ENCODE results near the gene HS1BP3. TPM values are rescaled to one million over a fixed set of nuclear protein-coding genes. Genes with fewer than 3 reads are reported as not detected.

The HS1BP3 gene
- total RNA-seq, 1 donor from 2014 or later: 16.5 TPM

- no peak for DNase-seq (ENCODE audit: low spot score in 2 of 2, unreplicated experiment in 2 of 2)
- peaks cover 32% of the 10 kb centered on the region for H3K4me1 Mint-ChIP-seq
- H3K9me3 Mint-ChIP-seq: peaks cover 7% of the 10 kb centered on the region
- H3K27me3 Mint-ChIP-seq (ENCODE audit: low read depth): no peaks in the 10 kb centered on the region
- H3K27ac Mint-ChIP-seq: no peak overlapping the region
- TF ChIP-seq CTCF (IDR thresholded peaks at IDR 0.05; ENCODE audit: unreplicated experiment): no peak
- peaks cover 7% of the 10 kb centered on the region for H3K36me3 Mint-ChIP-seq
- no peak overlapping the region for H3K4me3 Mint-ChIP-seq
Measured at GRCh38 chr2:20607446-20607845, 43.5 kb downstream of the HS1BP3 start.

- H3K27me3 Mint-ChIP-seq (ENCODE audit: low read depth): no peaks in the 10 kb centered on the region
Measured at GRCh38 chr2:20606198-20606597, 44.7 kb downstream of the HS1BP3 start.

GRCh38 chr2:20604951-20605381, 45.9 kb downstream of the HS1BP3 start:
- Mint-ChIP-seq H3K36me3 (peaks cover 7% of the 10 kb centered on the region), H3K27ac (peak overlapping the region; percentile 70)
- no peak for DNase-seq (ENCODE audit: low spot score in 2 of 2, unreplicated experiment in 2 of 2)

More at GRCh38 chr2:20606198-20606597, 44.7 kb downstream of the HS1BP3 start:
- Mint-ChIP-seq H3K36me3 (peaks cover 7% of the 10 kb centered on the region), H3K4me3 (no peak overlapping the region), H3K9me3 (peaks cover 11% of the 10 kb centered on the region), H3K27ac (no peak overlapping the region), H3K4me1 (peaks cover 26% of the 10 kb centered on the region)
- no peak for TF ChIP-seq CTCF (IDR thresholded peaks at IDR 0.05; ENCODE audit: unreplicated experiment)
- no peak for DNase-seq (ENCODE audit: low spot score in 2 of 2, unreplicated experiment in 2 of 2)

GRCh38 chr2:20604401-20604911, 46.4 kb downstream of the HS1BP3 start:
- no peak for TF ChIP-seq CTCF (IDR thresholded peaks at IDR 0.05; ENCODE audit: unreplicated experiment)
- H3K27ac Mint-ChIP-seq: peak overlapping the region; percentile 70
- no peak overlapping the region for H3K4me3 Mint-ChIP-seq
- no peaks in the 10 kb centered on the region for H3K27me3 Mint-ChIP-seq (ENCODE audit: low read depth)
- peaks cover 11% of the 10 kb centered on the region for H3K9me3 Mint-ChIP-seq
- peaks cover 15% of the 10 kb centered on the region for H3K4me1 Mint-ChIP-seq
- no peak for DNase-seq (ENCODE audit: low spot score in 2 of 2, unreplicated experiment in 2 of 2)
- H3K36me3 Mint-ChIP-seq: peaks cover 7% of the 10 kb centered on the region

More at GRCh38 chr2:20604951-20605381, 45.9 kb downstream of the HS1BP3 start:
- Mint-ChIP-seq H3K27me3 (ENCODE audit: low read depth) (no peaks in the 10 kb centered on the region), H3K9me3 (peaks cover 11% of the 10 kb centered on the region), H3K4me3 (no peak overlapping the region), H3K4me1 (peaks cover 16% of the 10 kb centered on the region)
- TF ChIP-seq CTCF (IDR thresholded peaks at IDR 0.05; ENCODE audit: unreplicated experiment): no peak

- H3K4me1 Mint-ChIP-seq: peaks cover 11% of the 10 kb centered on the region
- no peak overlapping the region for H3K4me3 Mint-ChIP-seq
- no peak for DNase-seq (ENCODE audit: low spot score in 2 of 2, unreplicated experiment in 2 of 2)
- H3K36me3 Mint-ChIP-seq: peaks cover 7% of the 10 kb centered on the region
- peaks cover 11% of the 10 kb centered on the region for H3K9me3 Mint-ChIP-seq
- no peak for TF ChIP-seq CTCF (IDR thresholded peaks at IDR 0.05; ENCODE audit: unreplicated experiment)
- H3K27ac Mint-ChIP-seq: no peak overlapping the region
- no peaks in the 10 kb centered on the region for H3K27me3 Mint-ChIP-seq (ENCODE audit: low read depth)
Measured at GRCh38 chr2:20603791-20604190, 47.1 kb downstream of the HS1BP3 start.

- TF ChIP-seq CTCF (IDR thresholded peaks at IDR 0.05; ENCODE audit: unreplicated experiment): no peak
- DNase-seq (ENCODE audit: low spot score in 2 of 2, unreplicated experiment in 2 of 2): no peak
- peaks cover 14% of the 10 kb centered on the region for H3K4me1 Mint-ChIP-seq
- H3K9me3 Mint-ChIP-seq: peaks cover 9% of the 10 kb centered on the region
- no peak overlapping the region for H3K27ac Mint-ChIP-seq
- no peaks in the 10 kb centered on the region for H3K27me3 Mint-ChIP-seq (ENCODE audit: low read depth)
- peaks cover 3% of the 10 kb centered on the region for H3K36me3 Mint-ChIP-seq
- H3K4me3 Mint-ChIP-seq: no peak overlapping the region
Measured at GRCh38 chr2:20602803-20603202, 48.1 kb downstream of the HS1BP3 start.

Data from mesothelial cell of epicardium (in vitro differentiated cells).